ENCODE data around the gene OOSP3.
"Not testable (repeated sequence)": the region's sequence is repeated elsewhere in the genome, so short reads cannot be mapped to it uniquely, and the experiment has no call there.

DNA sequence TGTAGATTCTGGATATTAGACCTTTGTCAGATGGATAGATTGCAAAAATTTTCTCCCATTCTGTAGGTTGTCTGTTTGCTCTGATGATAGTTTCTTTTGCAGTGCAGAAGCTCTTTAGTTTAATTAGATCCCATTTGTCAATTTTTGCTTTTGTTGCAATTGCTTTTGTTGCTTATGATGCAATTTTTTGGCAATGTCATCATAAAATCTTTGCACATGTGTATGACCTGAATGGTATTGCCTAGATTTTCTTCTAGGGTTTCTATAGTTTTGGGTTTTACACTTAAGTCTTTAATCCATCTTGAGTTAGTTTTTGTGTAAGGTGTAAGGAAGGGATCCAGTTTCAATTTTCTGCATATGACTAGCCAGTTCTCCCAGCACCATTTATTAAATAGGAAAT is 8.6 kb downstream of the OOSP3 start:
- TF ChIP-seq, protein P1, sequence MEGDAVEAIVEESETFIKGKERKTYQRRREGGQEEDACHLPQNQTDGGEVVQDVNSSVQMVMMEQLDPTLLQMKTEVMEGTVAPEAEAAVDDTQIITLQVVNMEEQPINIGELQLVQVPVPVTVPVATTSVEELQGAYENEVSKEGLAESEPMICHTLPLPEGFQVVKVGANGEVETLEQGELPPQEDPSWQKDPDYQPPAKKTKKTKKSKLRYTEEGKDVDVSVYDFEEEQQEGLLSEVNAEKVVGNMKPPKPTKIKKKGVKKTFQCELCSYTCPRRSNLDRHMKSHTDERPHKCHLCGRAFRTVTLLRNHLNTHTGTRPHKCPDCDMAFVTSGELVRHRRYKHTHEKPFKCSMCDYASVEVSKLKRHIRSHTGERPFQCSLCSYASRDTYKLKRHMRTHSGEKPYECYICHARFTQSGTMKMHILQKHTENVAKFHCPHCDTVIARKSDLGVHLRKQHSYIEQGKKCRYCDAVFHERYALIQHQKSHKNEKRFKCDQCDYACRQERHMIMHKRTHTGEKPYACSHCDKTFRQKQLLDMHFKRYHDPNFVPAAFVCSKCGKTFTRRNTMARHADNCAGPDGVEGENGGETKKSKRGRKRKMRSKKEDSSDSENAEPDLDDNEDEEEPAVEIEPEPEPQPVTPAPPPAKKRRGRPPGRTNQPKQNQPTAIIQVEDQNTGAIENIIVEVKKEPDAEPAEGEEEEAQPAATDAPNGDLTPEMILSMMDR (IDR thresholded peaks at IDR 0.05): not testable (repeated sequence)
- not testable (repeated sequence) for TF ChIP-seq POLR2A (IDR thresholded peaks at IDR 0.05)
